K562 (cell line): ENCODE data around the gene KCNMB2. TPM values are rescaled to one million over a fixed set of nuclear protein-coding genes. Genes with fewer than 3 reads are reported as not detected.

Experiments
- ATAC-seq: fragments of 200-7000 bp; cut with Tn5 transposase; 3 replicates; pipeline ENCODE4 v1.9.1; 2020; ENCODE audit warnings: moderate library complexity
- BruUV-seq: library from RNA; stranded (reverse); fragments of 400-500 nt; replicated peaks from 2 replicates; lab custom pipeline; 2021; lab: Mats Ljungman, UMichigan
- CTCF ChIA-PET: fragments of 300-600 bp; formaldehyde crosslinking; extraction: SDS; loops from one replicate; lab custom pipeline; 2021; ENCODE audit warnings: low intra/inter-chr PET ratio; lab: Yijun Ruan, JAX
- POLR2A ChIA-PET: fragments of 300-600, 350-650 bp; sonication (Branson Sonifier 250); formaldehyde crosslinking; extraction: SDS; loops from one replicate; lab custom pipeline; 2021; ENCODE audit warnings: antibody characterized with exemption, inconsistent platforms; lab: Yijun Ruan, JAX
- DNase-seq, 4 experiments: peaks; one replicate each; pipeline versions ENCODE4 v3.0.0 to v3.0.0-alpha.2; 2011 to 2018; ENCODE audit warnings: low spot score in 3 of 4, mixed read lengths in 3 of 4; ENCODE audit errors: extremely low read depth in 1 of 4
- FAIRE-seq: peaks from 2 replicates; lab custom pipeline; 2011; peaks lifted over from hg19 to GRCh38; lab: Jason Lieb, UNC
- H2AFZ ChIP-seq: 2 replicates; pipeline ENCODE4 v1.6.0; 2011; ENCODE audit warnings: low read depth, low read length, control low read depth, inconsistent platforms
- H3K27ac ChIP-seq: fragments of 200-600 bp; 3 replicates; pipeline ENCODE4 v1.8.0; 2011; ENCODE audit warnings: low read depth, mild to moderate bottlenecking, control low read depth, inconsistent platforms, low read length, moderate library complexity, mixed read lengths; ENCODE audit errors: extremely low read depth
- H3K27me3 ChIP-seq, 2 experiments: fragments of 300-600 bp in 1 of 2; 2 replicates in 1 of 2; 3 replicates in 1 of 2; pipeline versions ENCODE4 v1.6.0 to v1.8.0; 2011; ENCODE audit warnings: inconsistent platforms in 2 of 2, low read length in 2 of 2, mild to moderate bottlenecking in 1 of 2, mixed read lengths in 1 of 2, moderate library complexity in 1 of 2; ENCODE audit not compliant: control insufficient read depth in 2 of 2, insufficient read depth in 2 of 2
- H3K36me3 ChIP-seq: fragments of 300-600 bp; 3 replicates; pipeline ENCODE4 v1.8.0; 2011; ENCODE audit warnings: mild to moderate bottlenecking, low read length, inconsistent platforms; ENCODE audit not compliant: control insufficient read depth, insufficient read depth
- H3K4me1 ChIP-seq, 2 experiments: fragments of 200-600 bp in 1 of 2; replicated peaks in 1 of 2; 2 replicates in 1 of 2; 3 replicates in 1 of 2; pipeline versions ENCODE4 v1.5.1 to v1.8.0; 2011; ENCODE audit warnings: inconsistent platforms in 2 of 2, low read length in 2 of 2, mild to moderate bottlenecking in 1 of 2, mixed read lengths in 1 of 2, moderate library complexity in 1 of 2; ENCODE audit not compliant: control insufficient read depth in 2 of 2, insufficient read depth in 2 of 2
- H3K4me2 ChIP-seq: 2 replicates; pipeline ENCODE4 v1.6.1; 2011; ENCODE audit warnings: low read length, control low read depth, inconsistent platforms, mixed read lengths; ENCODE audit not compliant: insufficient read depth
- H3K4me3 ChIP-seq: fragments of 200-600 bp; sonication (generic), shearing (Covaris generic); 2 replicates; pipeline ENCODE4 v1.5.1; 2016; ENCODE audit warnings: control low read depth, inconsistent platforms
- H3K79me2 ChIP-seq: fragments of 200-600 bp; 3 replicates; pipeline ENCODE4 v1.8.0; 2011; ENCODE audit warnings: low read length, inconsistent platforms; ENCODE audit not compliant: control insufficient read depth, insufficient read depth
- H3K9ac ChIP-seq, 2 experiments: 2 replicates each; pipeline versions ENCODE4 v1.6.0 to v1.6.1; 2011; ENCODE audit warnings: low read depth in 2 of 2, low read length in 2 of 2, control low read depth in 1 of 2, inconsistent platforms in 1 of 2, mild to moderate bottlenecking in 1 of 2, mixed read lengths in 1 of 2; ENCODE audit not compliant: insufficient read depth in 1 of 2
- H3K9me1 ChIP-seq: one replicate; pipeline ENCODE4 v1.6.0; 2011; ENCODE audit warnings: inconsistent platforms, mild to moderate bottlenecking, low read length, moderate library complexity; ENCODE audit not compliant: control insufficient read depth, insufficient read depth
- H3K9me3 ChIP-seq: replicated peaks from 2 replicates; pipeline ENCODE4 v1.5.1; 2011; ENCODE audit warnings: low read depth, low read length, inconsistent platforms; ENCODE audit not compliant: control insufficient read depth, insufficient read depth
- H4K20me1 ChIP-seq: replicated peaks from 2 replicates; pipeline ENCODE4 v1.6.1; 2011; ENCODE audit warnings: low read length, inconsistent platforms, mixed read lengths; ENCODE audit not compliant: control insufficient read depth, insufficient read depth
- MCM2 ChIP-seq: fragments of 450-650 bp; IDR thresholded peaks from 2 replicates; pipeline ENCODE4 v1.6.1; 2017; ENCODE audit warnings: low read depth, mild to moderate bottlenecking
- MITF ChIP-seq: IDR thresholded peaks from 2 replicates; pipeline ENCODE4 v1.6.1; 2014; ENCODE audit warnings: antibody characterized with exemption
- TAF15 ChIP-seq: fragments of 200-400 bp; formaldehyde crosslinking; IDR thresholded peaks from 2 replicates; pipeline ENCODE4 v1.6.1; 2017; ENCODE audit warnings: mild to moderate bottlenecking, low read depth, low read length, moderate library complexity
- ZBED1 ChIP-seq: IDR thresholded peaks from 2 replicates; pipeline ENCODE4 v1.6.1; 2014
- ZNF324 ChIP-seq: fragments of 250-450 bp; sonication (Bioruptor Pico); IDR thresholded peaks from 2 replicates; pipeline ENCODE4 v1.4.0; 2020; ENCODE audit warnings: mild to moderate bottlenecking
- WGBS: fragments of 100-300 bp; shearing (Covaris generic); methylation state at CpG from one replicate; pipeline ENCODE4 v1.1.6; 2016; ENCODE audit warnings: low coverage, mixed read lengths; ENCODE audit not compliant: insufficient coverage; ENCODE audit errors: missing lambda C conversion rate; 5-methylcytosine and 5-hydroxymethylcytosine counted together
- in situ Hi-C: fragments of 300-500 bp; cut with MboI; formaldehyde crosslinking; loops from 4 replicates; pipeline ENCODE4 v1.15.0; 2018; ENCODE audit warnings: inconsistent platforms, mixed read lengths
- intact Hi-C: fragments of 100-400 bp; cut with micrococcal nuclease; formaldehyde crosslinking; loops from 2 replicates; pipeline ENCODE4 v1.14.2; 2022
- polyA plus RNA-seq, 8 experiments: library from polyadenylated mRNA; depleted of rRNA in 4 of 8; stranded (reverse) in 5 of 8; unstranded in 3 of 8; fragments of >200 nt; fragmentation: Nextera tagmentation in 2 of 8; fragmentation: Illumina TruSeq in 1 of 8; extraction: Ambion mirVana in 2 of 8; extraction: Trizol in 1 of 8; gene quantifications; 2 replicates each; pipeline versions ENCODE4 v1.2.1 to v1.2.3, GENCODE V29; 2011 to 2014; ENCODE audit warnings: inconsistent platforms in 1 of 8, missing spikeins in 1 of 8
- total RNA-seq, 7 experiments: library from RNA; depleted of rRNA in 6 of 7; stranded (reverse); fragments of >200 nt in 6 of 7; fragmentation: Illumina TruSeq in 2 of 7; extraction: Trizol in 2 of 7; gene quantifications; 2 replicates each; pipeline versions ENCODE4 v1.2.1 to v1.2.3, GENCODE V29; 2011 to 2021; ENCODE audit warnings: low replicate concordance in 1 of 7
- TF ChIP-seq, protein P1 (sequence below): fragments of 450-650 bp; IDR thresholded peaks from 2 replicates; pipeline ENCODE4 v1.7.0; 2016; ENCODE audit warnings: borderline replicate concordance
- TF ChIP-seq, protein P2 (sequence below), 2 experiments: fragments of 450-650 bp; IDR thresholded peaks; 2 replicates each; pipeline ENCODE4 v1.6.1; 2016

The KCNMB2 gene
- total and polyA plus RNA-seq, 9 of the 15 experiments (the other 6 are each of a cell fraction or from before 2014, with no cell fraction given): 0.04 to 0.15 TPM; not detected in 7

GRCh38 chr3:178851564-178851963 is 315.3 kb downstream of the KCNMB2 start:
- Histone ChIP-seq H3K27me3 (no peaks in the 10 kb centered on the region), H4K20me1 (no peaks in the 10 kb centered on the region; the same call in 1 of the 2 replicates), H3K4me2 (no peak overlapping the region), H2AFZ (no peak overlapping the region), H3K9me1 (no peaks in the 10 kb centered on the region), H3K36me3 (no peaks in the 10 kb centered on the region), H3K9ac (no peak overlapping the region), H3K27ac (no peak overlapping the region), H3K79me2 (no peaks in the 10 kb centered on the region), H3K4me1 (no peaks in the 10 kb centered on the region), H3K4me3 (no peak overlapping the region), H3K9me3 (no peaks in the 10 kb centered on the region)
- CTCF ChIA-PET: no interaction called here
- 25% methylated on average over 1 of the region's 1 CpG for WGBS
- POLR2A ChIA-PET: no interaction called here
- no peak for FAIRE-seq
- in situ Hi-C loops: no loop called here
- intact Hi-C loops: loop anchor here (10.0 kb wide), 1 partner anchor 473 kb away; the partner anchor contains the start of gene ZNF639
- TF ChIP-seq MCM2 (no peak), MITF (no peak), TAF15 (no peak), ZNF324 (no peak), ZBED1 (no peak)
- TF ChIP-seq, protein P1, sequence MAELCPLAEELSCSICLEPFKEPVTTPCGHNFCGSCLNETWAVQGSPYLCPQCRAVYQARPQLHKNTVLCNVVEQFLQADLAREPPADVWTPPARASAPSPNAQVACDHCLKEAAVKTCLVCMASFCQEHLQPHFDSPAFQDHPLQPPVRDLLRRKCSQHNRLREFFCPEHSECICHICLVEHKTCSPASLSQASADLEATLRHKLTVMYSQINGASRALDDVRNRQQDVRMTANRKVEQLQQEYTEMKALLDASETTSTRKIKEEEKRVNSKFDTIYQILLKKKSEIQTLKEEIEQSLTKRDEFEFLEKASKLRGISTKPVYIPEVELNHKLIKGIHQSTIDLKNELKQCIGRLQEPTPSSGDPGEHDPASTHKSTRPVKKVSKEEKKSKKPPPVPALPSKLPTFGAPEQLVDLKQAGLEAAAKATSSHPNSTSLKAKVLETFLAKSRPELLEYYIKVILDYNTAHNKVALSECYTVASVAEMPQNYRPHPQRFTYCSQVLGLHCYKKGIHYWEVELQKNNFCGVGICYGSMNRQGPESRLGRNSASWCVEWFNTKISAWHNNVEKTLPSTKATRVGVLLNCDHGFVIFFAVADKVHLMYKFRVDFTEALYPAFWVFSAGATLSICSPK: no peak
- TF ChIP-seq, protein P2, sequence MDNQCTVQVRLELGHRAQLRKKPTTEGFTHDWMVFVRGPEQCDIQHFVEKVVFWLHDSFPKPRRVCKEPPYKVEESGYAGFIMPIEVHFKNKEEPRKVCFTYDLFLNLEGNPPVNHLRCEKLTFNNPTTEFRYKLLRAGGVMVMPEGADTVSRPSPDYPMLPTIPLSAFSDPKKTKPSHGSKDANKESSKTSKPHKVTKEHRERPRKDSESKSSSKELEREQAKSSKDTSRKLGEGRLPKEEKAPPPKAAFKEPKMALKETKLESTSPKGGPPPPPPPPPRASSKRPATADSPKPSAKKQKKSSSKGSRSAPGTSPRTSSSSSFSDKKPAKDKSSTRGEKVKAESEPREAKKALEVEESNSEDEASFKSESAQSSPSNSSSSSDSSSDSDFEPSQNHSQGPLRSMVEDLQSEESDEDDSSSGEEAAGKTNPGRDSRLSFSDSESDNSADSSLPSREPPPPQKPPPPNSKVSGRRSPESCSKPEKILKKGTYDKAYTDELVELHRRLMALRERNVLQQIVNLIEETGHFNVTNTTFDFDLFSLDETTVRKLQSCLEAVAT (IDR thresholded peaks at IDR 0.05): no peak
- no peak for DNase-seq
- BruUV-seq: no TSS peak
- no peak for ATAC-seq
